ENCODE results near the gene AAK1.
"Not testable (repeated sequence)": the region's sequence is repeated elsewhere in the genome, so short reads cannot be mapped to it uniquely, and the experiment has no call there.

AAK1 gene

GRCh38 chr2:69566669-69567068, 76.9 kb downstream of the AAK1 start:
- no peak for DNase-seq

GRCh38 chr2:69565431-69565839, 78.1 kb downstream of the AAK1 start:
- DNase-seq: peak; percentile 16 to 35

- DNase-seq: no peak
Observed at GRCh38 chr2:69564604-69565003, 78.9 kb downstream of the AAK1 start.

GRCh38 chr2:69563021-69563420, 80.5 kb downstream of the AAK1 start:
- no peak for DNase-seq

GRCh38 chr2:69561101-69561500, 82.4 kb downstream of the AAK1 start:
- no peak for DNase-seq

- no peak for DNase-seq
Observed at GRCh38 chr2:69560147-69560482, 83.4 kb downstream of the AAK1 start.

- no peak for DNase-seq
Observed at GRCh38 chr2:69559442-69560146, 83.9 kb downstream of the AAK1 start.

GRCh38 chr2:69556008-69556407, 87.5 kb downstream of the AAK1 start:
- no peak for DNase-seq

GRCh38 chr2:69554981-69555380, 88.6 kb downstream of the AAK1 start:
- DNase-seq: no peak

GRCh38 chr2:69554568-69554967, 89.0 kb downstream of the AAK1 start:
- no peak for DNase-seq

GRCh38 chr2:69553991-69554390, 89.5 kb downstream of the AAK1 start:
- DNase-seq: no peak

- not testable (repeated sequence) for DNase-seq
Observed at GRCh38 chr2:69550511-69550910, 93.0 kb downstream of the AAK1 start.

- no peak for DNase-seq
Observed at GRCh38 chr2:69549421-69549820, 94.1 kb downstream of the AAK1 start.

GRCh38 chr2:69547984-69548715, 95.4 kb downstream of the AAK1 start:
- no peak for DNase-seq

- DNase-seq: no peak
Observed at GRCh38 chr2:69546646-69547045, 96.9 kb downstream of the AAK1 start.

GRCh38 chr2:69545477-69545932, 98.0 kb downstream of the AAK1 start:
- no peak for DNase-seq

- DNase-seq: no peak
Observed at GRCh38 chr2:69544951-69545350, 98.6 kb downstream of the AAK1 start.

- DNase-seq: no peak
Observed at GRCh38 chr2:69539549-69539908, 104.0 kb downstream of the AAK1 start.

- no peak for DNase-seq
Observed at GRCh38 chr2:69538872-69539548, 104.5 kb downstream of the AAK1 start.

- no peak for DNase-seq
Observed at GRCh38 chr2:69538249-69538648, 105.3 kb downstream of the AAK1 start.

GRCh38 chr2:69535817-69536241, 107.7 kb downstream of the AAK1 start:
- no peak for DNase-seq

- DNase-seq: no peak
Observed at GRCh38 chr2:69531186-69531585, 112.4 kb downstream of the AAK1 start.

GRCh38 chr2:69529480-69529879, 114.1 kb downstream of the AAK1 start:
- no peak for DNase-seq

GRCh38 chr2:69525261-69525660, 118.3 kb downstream of the AAK1 start:
- DNase-seq: no peak

Data from NCI-H187 (cell line).